T-helper 1 cell treated with Interleukin-12 subunit alpha and Interleukin-12 subunit beta and Interleukin-4 antibody, amounts not matched to agents 30 μg/mL and 1 μg/mL, for 36 hours (primary cell): ENCODE results near the gene TMEM232.

Source experiments
- H3K27ac Mint-ChIP-seq: one replicate; pipeline ENCODE4 v1.8.0; 2021; ENCODE audit warnings: mild to moderate bottlenecking, mixed read lengths
- H3K27me3 Mint-ChIP-seq: one replicate; pipeline ENCODE4 v1.8.0; 2021; ENCODE audit warnings: low read depth, mixed read lengths
- H3K36me3 Mint-ChIP-seq: one replicate; pipeline ENCODE4 v1.8.0; 2021; ENCODE audit warnings: low read depth, mixed read lengths
- H3K4me1 Mint-ChIP-seq: one replicate; pipeline ENCODE4 v1.8.0; 2021; ENCODE audit warnings: low read depth, mixed read lengths
- H3K4me3 Mint-ChIP-seq: one replicate; pipeline ENCODE4 v1.8.0; 2021; ENCODE audit warnings: mild to moderate bottlenecking, moderate library complexity, mixed read lengths
- H3K9me3 Mint-ChIP-seq: one replicate; pipeline ENCODE4 v1.8.0; 2021; ENCODE audit warnings: mixed read lengths

Gene TMEM232

DNA sequence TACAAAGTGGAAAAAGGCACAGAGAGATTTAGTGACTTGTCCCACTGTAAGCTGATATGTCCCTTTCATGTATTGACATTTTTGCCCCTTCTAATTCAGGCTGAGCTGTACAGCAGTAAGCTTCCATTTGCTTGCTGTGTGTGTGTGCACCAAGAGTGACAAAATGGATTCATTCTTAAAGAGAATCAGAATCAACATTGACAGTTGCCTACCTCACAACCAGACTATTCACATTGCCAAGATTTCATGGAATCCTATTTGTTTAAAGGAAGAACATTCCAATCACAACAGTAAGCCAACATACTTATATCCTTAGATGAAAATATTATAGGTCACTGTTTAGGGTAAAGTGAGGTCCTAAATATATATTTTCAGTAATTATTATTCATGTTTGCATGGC is 102.6 kb downstream of the TMEM232 start:
- Mint-ChIP-seq H3K36me3 (no peaks in the 10 kb centered on the region), H3K27me3 (no peaks in the 10 kb centered on the region), H3K4me1 (no peaks in the 10 kb centered on the region), H3K27ac (no peak overlapping the region), H3K9me3 (no peaks in the 10 kb centered on the region), H3K4me3 (no peak overlapping the region)

DNA sequence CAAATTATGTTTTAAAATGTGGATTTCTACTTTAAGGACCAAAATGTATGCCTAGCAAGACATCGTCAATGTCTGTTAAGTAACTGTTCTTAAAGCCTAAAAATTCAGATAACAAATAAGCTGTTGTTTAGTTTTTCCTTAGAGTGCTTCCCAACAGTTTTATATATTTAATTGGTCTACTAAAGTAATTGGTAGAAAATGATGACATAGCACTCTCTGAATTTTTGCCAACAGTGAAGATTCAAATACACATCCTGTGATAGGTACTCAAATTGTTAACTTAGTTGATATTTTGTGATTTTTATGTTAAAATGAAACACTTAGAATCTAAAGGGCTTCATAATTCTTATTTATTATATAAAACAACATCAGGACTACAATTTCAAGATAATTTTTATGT is 107.5 kb downstream of the TMEM232 start:
- Mint-ChIP-seq H3K4me3 (no peak overlapping the region), H3K9me3 (peaks cover 6% of the 10 kb centered on the region), H3K27ac (no peak overlapping the region)

DNA sequence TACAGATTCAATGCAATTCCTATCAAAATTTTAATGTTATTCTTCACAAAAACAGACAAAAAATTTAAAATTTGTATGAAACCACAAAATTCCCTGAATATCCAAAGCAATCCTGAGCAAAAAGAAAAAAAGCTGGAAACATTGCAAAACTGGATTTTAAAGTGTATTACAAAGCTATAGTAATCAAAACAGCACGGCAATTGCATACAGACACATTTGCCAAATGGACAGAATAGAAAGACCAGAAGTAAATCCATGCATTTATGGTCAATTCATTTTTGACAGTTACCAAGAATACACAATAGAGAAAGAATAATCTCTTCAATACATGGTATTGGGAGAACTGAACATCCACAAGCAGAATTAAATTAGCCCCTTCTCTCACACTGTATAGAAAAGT is 110.5 kb downstream of the TMEM232 start:
- H3K4me1 Mint-ChIP-seq, result no peaks in the 10 kb centered on the region
- H3K4me3 Mint-ChIP-seq, result no peak overlapping the region
- peaks cover 6% of the 10 kb centered on the region for H3K9me3 Mint-ChIP-seq
- H3K27me3 Mint-ChIP-seq, result no peaks in the 10 kb centered on the region
- H3K27ac Mint-ChIP-seq, result no peak overlapping the region
- no peaks in the 10 kb centered on the region for H3K36me3 Mint-ChIP-seq

More for the DNA sequence above, 107.5 kb downstream of the TMEM232 start:
- no peaks in the 10 kb centered on the region for H3K36me3 Mint-ChIP-seq
- H3K27me3 Mint-ChIP-seq, result no peaks in the 10 kb centered on the region
- no peaks in the 10 kb centered on the region for H3K4me1 Mint-ChIP-seq

DNA sequence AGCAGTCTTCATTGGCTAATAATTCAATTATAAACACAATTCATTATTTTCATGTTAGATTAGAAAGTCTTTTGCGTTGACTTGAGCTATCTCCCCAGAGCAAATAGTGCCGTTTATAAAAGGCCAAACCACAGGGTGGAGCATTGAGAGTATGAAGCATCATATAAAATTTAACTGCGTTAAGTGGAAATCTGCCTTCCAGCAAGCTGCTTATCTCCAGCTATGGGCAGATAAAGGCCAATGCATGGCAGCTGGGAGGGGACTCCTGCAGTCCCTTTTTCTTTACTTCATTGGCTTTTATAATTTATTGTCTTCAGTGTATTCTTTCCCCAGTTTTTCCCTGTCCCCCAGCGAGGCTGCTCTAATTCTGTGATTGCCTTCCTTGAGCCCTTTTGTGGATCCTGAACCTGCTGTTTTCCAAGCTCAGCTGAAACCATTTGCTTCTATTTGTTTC is 113.7 kb downstream of the TMEM232 start:
- H3K36me3 Mint-ChIP-seq, result no peaks in the 10 kb centered on the region
- peaks cover 3% of the 10 kb centered on the region for H3K27me3 Mint-ChIP-seq
- H3K4me3 Mint-ChIP-seq, result no peak overlapping the region

DNA sequence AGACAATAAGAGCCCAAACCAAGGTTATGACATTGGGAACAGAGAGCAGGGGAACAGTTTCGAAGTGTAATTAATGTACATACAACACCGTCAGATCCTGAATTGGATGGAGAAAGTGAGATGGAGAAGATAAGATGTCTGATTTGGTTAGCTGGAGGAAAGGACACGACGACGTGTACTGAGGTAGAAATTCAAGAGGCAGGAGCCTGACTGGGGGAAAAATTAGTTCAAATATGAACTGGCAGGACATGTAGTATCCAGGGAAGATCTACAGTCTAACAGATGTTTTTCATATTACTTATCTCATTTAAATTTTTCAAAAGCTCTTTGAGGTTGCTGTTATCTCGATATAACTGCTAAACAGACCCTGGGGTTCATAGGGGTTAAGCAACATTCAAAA is 114.7 kb downstream of the TMEM232 start:
- Mint-ChIP-seq H3K9me3 (peaks cover 6% of the 10 kb centered on the region), H3K36me3 (no peaks in the 10 kb centered on the region), H3K4me1 (no peaks in the 10 kb centered on the region), H3K4me3 (no peak overlapping the region), H3K27ac (no peak overlapping the region), H3K27me3 (peaks cover 3% of the 10 kb centered on the region)

More for the DNA sequence above, 113.7 kb downstream of the TMEM232 start:
- Mint-ChIP-seq H3K4me1 (no peaks in the 10 kb centered on the region), H3K9me3 (peaks cover 6% of the 10 kb centered on the region), H3K27ac (no peak overlapping the region)

DNA sequence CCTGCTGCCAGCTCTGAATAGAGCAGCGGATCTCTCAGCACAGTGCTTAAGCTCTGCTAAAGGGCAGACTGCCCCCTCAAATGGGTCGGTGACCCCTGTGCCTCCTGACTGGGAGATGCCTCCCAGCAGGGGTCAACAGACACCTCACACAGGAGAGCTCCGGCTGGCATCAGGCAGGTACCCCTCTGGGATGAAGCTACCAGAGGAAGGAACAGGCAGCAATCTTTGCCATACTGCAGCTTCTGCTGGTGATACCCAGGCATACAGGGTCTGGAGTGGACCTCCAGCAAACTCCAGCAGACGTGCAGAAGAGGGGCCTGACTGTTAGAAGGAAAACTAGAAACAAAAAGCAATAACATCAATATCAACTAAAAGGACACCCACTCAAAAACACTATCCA is 131.6 kb downstream of the TMEM232 start:
- H3K36me3 Mint-ChIP-seq, result no peaks in the 10 kb centered on the region
- H3K27me3 Mint-ChIP-seq, result no peaks in the 10 kb centered on the region

DNA sequence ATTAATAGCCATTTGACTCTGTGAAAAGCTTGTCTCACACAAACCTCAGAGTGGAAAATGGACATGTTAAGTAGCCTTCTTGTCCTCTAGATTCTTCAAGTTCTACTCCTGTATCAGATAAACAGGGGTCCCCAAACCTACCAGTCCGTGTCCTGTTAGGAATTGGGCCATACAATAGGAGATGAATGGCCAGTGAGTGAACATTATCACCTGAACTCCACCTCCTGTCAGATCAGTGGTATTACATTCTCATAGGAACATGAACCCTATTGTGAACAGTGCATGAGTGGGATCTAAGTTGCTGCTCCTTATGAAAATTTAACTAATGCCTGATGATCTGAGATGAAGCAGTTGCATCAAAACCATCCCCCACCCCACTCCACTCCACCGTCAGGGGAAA is 136.3 kb downstream of the TMEM232 start:
- H3K27me3 Mint-ChIP-seq, result no peaks in the 10 kb centered on the region
- no peaks in the 10 kb centered on the region for H3K36me3 Mint-ChIP-seq
- H3K27ac Mint-ChIP-seq, result no peak overlapping the region
- H3K4me3 Mint-ChIP-seq, result no peak overlapping the region
- H3K4me1 Mint-ChIP-seq, result no peaks in the 10 kb centered on the region
- H3K9me3 Mint-ChIP-seq, result no peaks in the 10 kb centered on the region

More for the DNA sequence above, 131.6 kb downstream of the TMEM232 start:
- peaks cover 4% of the 10 kb centered on the region for H3K9me3 Mint-ChIP-seq
- no peaks in the 10 kb centered on the region for H3K4me1 Mint-ChIP-seq
- no peak overlapping the region for H3K4me3 Mint-ChIP-seq
- H3K27ac Mint-ChIP-seq, result no peak overlapping the region

DNA sequence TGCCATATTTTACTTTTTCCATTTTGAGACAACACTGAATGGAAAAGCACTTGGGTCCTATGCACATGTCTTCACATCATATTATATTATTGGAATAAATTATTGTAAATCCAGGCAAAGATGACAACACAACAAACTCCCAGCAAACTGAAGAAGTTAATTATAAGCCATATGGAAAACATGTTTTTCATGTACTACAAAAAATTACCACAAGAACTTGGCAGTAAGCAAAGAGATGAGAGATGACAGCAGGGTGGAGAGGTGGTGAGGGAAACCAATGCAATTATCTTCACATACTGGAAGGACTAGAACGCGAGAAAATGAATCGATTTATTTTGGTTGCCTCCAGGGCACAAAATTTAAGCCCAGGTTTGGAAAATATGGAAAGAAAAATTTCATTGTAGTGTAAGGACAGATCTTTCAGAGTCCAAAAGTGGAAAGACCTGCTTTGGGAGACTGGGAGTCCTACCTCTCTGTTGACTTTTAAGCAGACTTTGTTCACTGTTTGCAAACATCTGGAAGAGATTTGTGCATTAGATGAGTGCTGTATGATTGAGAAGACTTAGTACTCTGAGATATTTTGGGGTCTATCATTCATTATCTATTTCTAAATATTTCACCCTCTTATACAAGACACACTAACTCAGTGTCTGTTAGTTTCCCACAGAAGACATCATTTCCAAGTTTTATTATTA is 138.0 kb downstream of the TMEM232 start:
- H3K27me3 Mint-ChIP-seq, result peaks cover 4% of the 10 kb centered on the region
- H3K4me3 Mint-ChIP-seq, result no peak overlapping the region
- H3K4me1 Mint-ChIP-seq, result no peaks in the 10 kb centered on the region
- H3K36me3 Mint-ChIP-seq, result no peaks in the 10 kb centered on the region
- no peaks in the 10 kb centered on the region for H3K9me3 Mint-ChIP-seq
- no peak overlapping the region for H3K27ac Mint-ChIP-seq

DNA sequence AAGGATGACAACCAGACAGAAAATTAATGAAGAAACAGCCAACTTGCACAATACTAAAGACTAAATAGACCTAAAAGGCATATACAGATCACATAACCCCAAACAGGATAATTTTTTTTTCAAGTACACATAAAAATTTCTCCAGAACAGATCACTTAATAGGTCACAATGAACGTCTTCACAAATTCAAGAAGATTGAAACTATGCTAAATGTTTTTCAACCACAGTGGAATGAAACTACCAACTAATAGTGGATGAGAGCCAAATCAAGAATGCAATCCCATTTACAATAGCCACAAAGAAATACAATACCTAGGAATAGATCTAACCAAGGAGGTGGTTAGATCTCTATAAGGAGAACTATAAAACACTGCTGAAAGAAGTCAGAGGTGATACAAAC is 145.8 kb downstream of the TMEM232 start:
- Mint-ChIP-seq H3K27me3 (peaks cover 4% of the 10 kb centered on the region), H3K27ac (no peak overlapping the region), H3K4me3 (no peak overlapping the region), H3K36me3 (no peaks in the 10 kb centered on the region), H3K4me1 (no peaks in the 10 kb centered on the region), H3K9me3 (no peaks in the 10 kb centered on the region)

DNA sequence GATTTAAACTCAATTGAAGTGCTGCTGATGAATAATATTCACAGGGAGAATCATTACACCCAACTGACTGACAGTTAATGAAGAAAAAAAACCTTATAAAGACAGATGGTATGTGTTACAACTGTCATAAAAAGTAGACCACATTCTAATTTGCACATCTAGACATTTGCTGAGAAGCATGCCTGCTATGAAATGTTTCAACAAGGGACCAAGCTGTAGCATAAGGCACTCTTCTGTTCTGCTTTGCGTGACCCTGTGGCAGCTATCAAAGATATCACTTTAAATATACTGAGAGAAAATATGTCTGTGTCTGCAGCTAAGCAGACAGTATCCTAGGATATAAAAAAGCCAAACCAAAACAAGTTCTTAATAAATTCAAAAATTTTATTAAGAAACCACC is 153.7 kb downstream of the TMEM232 start:
- no peaks in the 10 kb centered on the region for H3K27me3 Mint-ChIP-seq

DNA sequence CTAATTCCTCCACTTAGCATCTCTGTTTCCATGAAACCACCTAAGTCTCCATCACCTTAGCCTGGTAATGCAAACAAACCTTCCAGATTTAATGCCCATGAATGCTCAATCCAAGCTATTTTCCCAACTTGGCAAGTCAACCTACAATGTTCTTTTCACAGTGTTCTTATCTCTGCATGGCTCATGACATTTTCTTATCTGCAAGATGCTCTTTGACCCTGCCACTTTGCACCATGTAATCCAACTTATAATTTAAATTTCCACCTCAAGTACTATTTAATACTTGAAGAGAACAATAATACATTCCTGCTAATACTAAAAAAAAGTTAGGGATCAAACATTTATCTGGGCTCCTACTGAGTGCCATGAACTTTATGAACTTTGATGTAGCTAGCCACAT is 164.3 kb downstream of the TMEM232 start:
- Mint-ChIP-seq H3K4me1 (no peaks in the 10 kb centered on the region), H3K36me3 (no peaks in the 10 kb centered on the region), H3K4me3 (no peak overlapping the region), H3K9me3 (no peaks in the 10 kb centered on the region), H3K27ac (no peak overlapping the region), H3K27me3 (no peaks in the 10 kb centered on the region)

More for the DNA sequence above, 153.7 kb downstream of the TMEM232 start:
- no peak overlapping the region for H3K27ac Mint-ChIP-seq
- H3K4me1 Mint-ChIP-seq, result no peaks in the 10 kb centered on the region
- no peaks in the 10 kb centered on the region for H3K9me3 Mint-ChIP-seq
- H3K4me3 Mint-ChIP-seq, result no peak overlapping the region
- H3K36me3 Mint-ChIP-seq, result no peaks in the 10 kb centered on the region

DNA sequence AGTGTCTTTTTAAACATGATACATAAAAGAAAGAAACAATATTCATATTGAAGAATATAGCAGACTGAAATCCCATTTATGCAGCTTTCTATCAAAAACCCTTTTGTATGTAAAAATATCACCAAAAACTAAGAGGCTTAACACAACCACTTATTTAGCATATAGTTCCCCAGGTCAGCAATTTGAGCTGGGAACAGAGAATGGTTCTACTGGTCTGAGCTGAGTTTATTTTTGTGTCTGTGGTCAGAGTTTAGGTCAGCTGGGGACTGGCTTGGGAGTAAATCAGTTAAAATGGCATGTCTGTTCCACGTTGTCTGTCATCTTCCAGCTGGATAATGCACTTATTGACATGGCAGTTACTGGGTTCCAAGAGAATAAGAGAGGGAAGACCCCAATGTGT is 165.0 kb downstream of the TMEM232 start:
- no peaks in the 10 kb centered on the region for H3K27me3 Mint-ChIP-seq
- H3K27ac Mint-ChIP-seq, result no peak overlapping the region
- no peaks in the 10 kb centered on the region for H3K36me3 Mint-ChIP-seq
- no peak overlapping the region for H3K4me3 Mint-ChIP-seq
- no peaks in the 10 kb centered on the region for H3K4me1 Mint-ChIP-seq
- no peaks in the 10 kb centered on the region for H3K9me3 Mint-ChIP-seq

DNA sequence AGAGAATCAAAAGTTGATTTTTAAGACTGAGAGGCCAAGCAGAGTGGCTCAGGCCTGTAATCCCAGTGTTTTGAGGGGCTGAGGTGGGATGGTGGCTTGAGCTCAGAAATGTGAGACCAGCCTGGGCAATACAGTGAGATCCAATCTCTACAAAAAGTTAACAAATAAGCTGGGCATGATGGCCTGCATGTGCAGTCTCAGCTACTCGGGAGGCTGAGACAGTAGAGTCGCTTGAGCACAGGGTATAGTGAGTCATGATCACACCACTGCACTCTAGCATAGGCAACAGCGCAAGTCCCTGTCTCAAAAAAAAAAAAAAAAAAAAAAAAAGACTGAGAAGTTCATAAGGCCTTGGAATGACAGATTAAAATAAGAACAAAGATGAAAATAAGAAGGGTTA is 177.2 kb downstream of the TMEM232 start:
- Mint-ChIP-seq H3K4me1 (no peaks in the 10 kb centered on the region), H3K9me3 (no peaks in the 10 kb centered on the region), H3K36me3 (no peaks in the 10 kb centered on the region), H3K27me3 (no peaks in the 10 kb centered on the region), H3K27ac (no peak overlapping the region), H3K4me3 (no peak overlapping the region)

DNA sequence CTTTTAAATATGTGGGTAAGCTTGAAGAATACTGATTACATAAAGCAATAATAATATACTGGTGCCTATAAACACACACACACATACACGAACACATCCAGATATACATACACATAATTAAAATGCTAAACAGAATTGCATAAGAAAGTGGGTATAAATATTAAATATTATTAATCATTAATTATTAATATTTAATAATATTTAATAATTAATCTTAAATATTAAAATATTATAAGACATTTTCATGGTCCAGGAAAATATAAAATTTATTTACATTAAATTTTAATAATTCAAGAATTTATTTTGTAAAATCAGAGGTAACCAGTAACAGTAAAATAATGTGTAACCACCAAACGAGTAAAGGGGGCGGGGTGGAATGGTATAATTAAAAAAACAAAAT is 178.3 kb downstream of the TMEM232 start:
- H3K9me3 Mint-ChIP-seq, result no peaks in the 10 kb centered on the region
- H3K27me3 Mint-ChIP-seq, result no peaks in the 10 kb centered on the region
- H3K4me1 Mint-ChIP-seq, result no peaks in the 10 kb centered on the region
- H3K36me3 Mint-ChIP-seq, result no peaks in the 10 kb centered on the region
- H3K4me3 Mint-ChIP-seq, result no peak overlapping the region
- H3K27ac Mint-ChIP-seq, result no peak overlapping the region

DNA sequence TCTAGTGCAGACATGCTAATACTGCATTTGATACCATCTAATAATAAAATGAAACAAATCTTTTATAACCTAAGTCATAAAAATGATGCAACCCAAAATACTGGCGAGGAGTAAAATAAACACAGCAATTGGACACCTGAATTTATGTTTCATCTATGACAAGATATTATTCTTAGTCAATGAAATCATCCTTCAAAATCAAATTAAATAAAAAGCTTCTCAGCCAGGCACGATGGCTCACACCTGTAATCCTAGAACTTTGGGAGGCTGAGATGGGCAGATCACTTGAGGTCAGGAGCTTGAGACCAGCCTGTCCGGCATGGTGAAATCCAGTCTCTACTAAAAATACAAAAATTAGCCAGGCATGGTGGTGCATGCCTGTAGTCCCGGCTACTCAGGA is 179.0 kb downstream of the TMEM232 start:
- Mint-ChIP-seq H3K4me3 (no peak overlapping the region), H3K27ac (no peak overlapping the region), H3K9me3 (no peaks in the 10 kb centered on the region), H3K36me3 (no peaks in the 10 kb centered on the region), H3K4me1 (no peaks in the 10 kb centered on the region), H3K27me3 (no peaks in the 10 kb centered on the region)

DNA sequence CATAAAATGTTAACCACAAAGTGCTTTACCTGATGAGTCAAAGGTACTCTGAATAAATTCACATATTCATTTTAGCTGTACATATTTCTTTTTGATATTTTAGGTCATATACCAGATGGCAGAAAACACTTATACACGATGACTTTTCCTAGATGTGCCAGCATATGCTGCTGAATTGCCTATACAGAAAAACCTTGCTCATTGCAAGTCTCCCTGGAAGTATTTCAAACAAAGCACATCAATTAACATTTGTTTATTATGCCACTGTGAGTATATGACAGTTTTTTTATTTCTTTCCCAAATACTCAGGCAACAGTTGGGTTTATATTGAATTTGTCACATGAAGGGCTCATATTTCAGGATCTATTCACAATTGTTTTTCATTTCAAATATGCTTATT is 180.8 kb downstream of the TMEM232 start:
- Mint-ChIP-seq H3K27me3 (no peaks in the 10 kb centered on the region), H3K4me3 (no peak overlapping the region)

More for the DNA sequence above, 180.8 kb downstream of the TMEM232 start:
- no peaks in the 10 kb centered on the region for H3K9me3 Mint-ChIP-seq
- no peak overlapping the region for H3K27ac Mint-ChIP-seq
- no peaks in the 10 kb centered on the region for H3K36me3 Mint-ChIP-seq
- H3K4me1 Mint-ChIP-seq, result no peaks in the 10 kb centered on the region
